ENCODE results near the gene BCR.

The BCR gene

GRCh38 chr22:23218053-23218866 lies 38.0 kb downstream of the BCR start:
- DNase-seq, result no peak

GRCh38 chr22:23218867-23219251 lies 38.5 kb downstream of the BCR start:
- no peak for DNase-seq

GRCh38 chr22:23219317-23219716 lies 39.0 kb downstream of the BCR start:
- no peak for DNase-seq

- no peak for DNase-seq
These were observed 39.6 kb downstream of the BCR start for GRCh38 chr22:23219822-23220484.

- DNase-seq, result no peak
These were observed 40.4 kb downstream of the BCR start for GRCh38 chr22:23220485-23221350.

- no peak for DNase-seq
These were observed 41.1 kb downstream of the BCR start for GRCh38 chr22:23221351-23221804.

GRCh38 chr22:23222033-23222792 lies 41.9 kb downstream of the BCR start:
- no peak for DNase-seq

- no peak for DNase-seq
These were observed 42.7 kb downstream of the BCR start for GRCh38 chr22:23222793-23223568.

GRCh38 chr22:23223569-23224317 lies 43.4 kb downstream of the BCR start:
- no peak for DNase-seq

GRCh38 chr22:23224846-23225245 lies 44.5 kb downstream of the BCR start:
- DNase-seq, result no peak

GRCh38 chr22:23225337-23225723 lies 45.0 kb downstream of the BCR start:
- no peak for DNase-seq

- no peak for DNase-seq
These were observed 45.6 kb downstream of the BCR start for GRCh38 chr22:23225724-23226496.

- DNase-seq, result no peak
These were observed 46.2 kb downstream of the BCR start for GRCh38 chr22:23226497-23226850.

GRCh38 chr22:23227380-23227779 lies 47.1 kb downstream of the BCR start:
- no peak for DNase-seq

- no peak for DNase-seq
These were observed 48.2 kb downstream of the BCR start for GRCh38 chr22:23228503-23228902.

GRCh38 chr22:23229646-23230045 lies 49.3 kb downstream of the BCR start:
- no peak for DNase-seq

GRCh38 chr22:23230348-23231068 lies 50.2 kb downstream of the BCR start:
- DNase-seq, result no peak

- DNase-seq, result no peak
These were observed 51.3 kb downstream of the BCR start for GRCh38 chr22:23231471-23232093.

Measured in SIG-M5 (cell line).